IMR-90 (cell line): ENCODE results near the gene KLF8. TPM values are rescaled to one million over a fixed set of nuclear protein-coding genes. Genes with fewer than 3 reads are reported as not detected.

Experiments used
- ATAC-seq: fragments of 200-7000 bp; cut with Tn5 transposase; 2 replicates; pipeline ENCODE4 v1.9.1; 2020; ENCODE audit warnings: low read depth, mild to moderate bottlenecking, moderate library complexity
- BruUV-seq: library from RNA; stranded (reverse); fragments of 400-500 nt; replicated peaks from 2 replicates; lab custom pipeline; 2021; lab: Mats Ljungman, UMichigan
- CTCF ChIA-PET: fragments of 300-600 bp; formaldehyde crosslinking; extraction: SDS; loops from one replicate; lab custom pipeline; 2021; ENCODE audit warnings: antibody characterized with exemption; lab: Yijun Ruan, JAX
- POLR2A ChIA-PET: fragments of 300-600 bp; sonication (Branson Sonifier 250); formaldehyde crosslinking; loops from one replicate; lab custom pipeline; 2022; ENCODE audit warnings: antibody characterized with exemption; ENCODE audit not compliant: unreplicated experiment; lab: Charles Lee
- DNase-seq: peaks from one replicate; pipeline ENCODE4 v3.0.0; 2013
- H2AFZ ChIP-seq: replicated peaks from 2 replicates; pipeline ENCODE3; 2013; ENCODE audit warnings: low read length, mild to moderate bottlenecking; ENCODE audit not compliant: poor library complexity
- H2AK5ac ChIP-seq: 2 replicates; pipeline ENCODE4 v1.6.1; 2013; ENCODE audit warnings: low read depth, low read length, inconsistent platforms
- H2AK9ac ChIP-seq: replicated peaks from 2 replicates; pipeline ENCODE3; 2013; ENCODE audit warnings: mild to moderate bottlenecking, low read depth, low read length, moderate library complexity; ENCODE audit not compliant: poor library complexity
- H2BK120ac ChIP-seq: 2 replicates; pipeline ENCODE4 v1.6.1; 2013; ENCODE audit warnings: low read depth, low read length, inconsistent platforms
- H2BK15ac ChIP-seq: 3 replicates; pipeline ENCODE4 v1.6.1; 2013; ENCODE audit warnings: low read depth, low read length, inconsistent platforms
- H2BK20ac ChIP-seq: 2 replicates; pipeline ENCODE4 v1.6.1; 2013; ENCODE audit warnings: low read depth, mild to moderate bottlenecking, inconsistent platforms, low read length, moderate library complexity
- H2BK5ac ChIP-seq: 2 replicates; pipeline ENCODE4 v1.6.1; 2013; ENCODE audit warnings: mild to moderate bottlenecking, low read depth, low read length, inconsistent platforms; ENCODE audit not compliant: poor library complexity, severe bottlenecking
- H3K14ac ChIP-seq: replicated peaks from 2 replicates; pipeline ENCODE4 v1.6.1; 2013; ENCODE audit warnings: low read depth, low read length, inconsistent platforms
- H3K18ac ChIP-seq: 2 replicates; pipeline ENCODE4 v1.6.1; 2013; ENCODE audit warnings: low read depth, low read length, control low read depth
- H3K23ac ChIP-seq: 2 replicates; pipeline ENCODE4 v1.6.1; 2013; ENCODE audit warnings: low read depth, low read length, inconsistent platforms
- H3K27ac ChIP-seq: 2 replicates; pipeline ENCODE4 v1.5.1; 2013; ENCODE audit warnings: mild to moderate bottlenecking, control low read depth, low read length; ENCODE audit not compliant: insufficient read depth
- H3K27me3 ChIP-seq: 2 replicates; pipeline ENCODE4 v1.6.1; 2013; ENCODE audit warnings: low read length; ENCODE audit not compliant: control insufficient read depth, insufficient read depth
- H3K36me3 ChIP-seq: 2 replicates; pipeline ENCODE4 v1.6.1; 2013; ENCODE audit warnings: low read length, mixed read lengths; ENCODE audit not compliant: control insufficient read depth, insufficient read depth
- H3K4ac ChIP-seq: 2 replicates; pipeline ENCODE4 v1.6.1; 2013; ENCODE audit warnings: low read depth, low read length, inconsistent platforms
- H3K4me1 ChIP-seq: 2 replicates; pipeline ENCODE4 v1.6.1; 2013; ENCODE audit warnings: low read length, mixed read lengths; ENCODE audit not compliant: control insufficient read depth, insufficient read depth
- H3K4me2 ChIP-seq: 2 replicates; pipeline ENCODE4 v1.6.1; 2013; ENCODE audit warnings: low read depth, mild to moderate bottlenecking, control low read depth, low read length, moderate library complexity
- H3K4me3 ChIP-seq: 2 replicates; pipeline ENCODE4 v1.5.1; 2013; ENCODE audit warnings: low read depth, mild to moderate bottlenecking, control low read depth, low read length, moderate library complexity; ENCODE audit not compliant: insufficient read depth
- H3K56ac ChIP-seq: 2 replicates; pipeline ENCODE4 v1.6.1; 2013; ENCODE audit warnings: low read length, inconsistent platforms; ENCODE audit not compliant: insufficient read depth; ENCODE audit errors: extremely low read depth
- H3K79me1 ChIP-seq, 2 experiments: 2 replicates each; pipeline ENCODE4 v1.6.1; 2013; ENCODE audit warnings: low read length in 2 of 2, inconsistent platforms in 1 of 2, low read depth in 1 of 2
- H3K9ac ChIP-seq: 2 replicates; pipeline ENCODE4 v1.6.1; 2013; ENCODE audit warnings: low read depth, low read length, control low read depth
- H3K9me1 ChIP-seq: 2 replicates; pipeline ENCODE4 v1.6.1; 2013; ENCODE audit warnings: low read length, inconsistent platforms; ENCODE audit not compliant: insufficient read depth
- H3K9me3 ChIP-seq: 2 replicates; pipeline ENCODE4 v1.6.1; 2013; ENCODE audit warnings: low read length; ENCODE audit not compliant: control insufficient read depth, insufficient read depth
- H4K20me1 ChIP-seq: 2 replicates; pipeline ENCODE4 v1.6.1; 2013; ENCODE audit warnings: low read length, inconsistent platforms; ENCODE audit not compliant: insufficient read depth
- H4K5ac ChIP-seq: 2 replicates; pipeline ENCODE4 v1.6.1; 2013; ENCODE audit warnings: mild to moderate bottlenecking, low read depth, low read length, control low read depth
- H4K8ac ChIP-seq, 2 experiments: 2 replicates each; pipeline ENCODE4 v1.6.1; 2013; ENCODE audit warnings: low read depth in 2 of 2, low read length in 2 of 2, control low read depth in 1 of 2, inconsistent platforms in 1 of 2
- H4K91ac ChIP-seq: 2 replicates; pipeline ENCODE4 v1.6.1; 2013; ENCODE audit warnings: low read depth, low read length, inconsistent platforms; ENCODE audit not compliant: insufficient read depth
- BHLHE40 ChIP-seq: fragments of 150-350 bp; IDR thresholded peaks from 2 replicates; pipeline ENCODE4 v1.6.1; 2016; ENCODE audit warnings: mild to moderate bottlenecking, low read depth, low read length
- CEBPB ChIP-seq: IDR thresholded peaks from 2 replicates; pipeline ENCODE4 v1.6.1; 2012; ENCODE audit warnings: low read depth, low read length, improper control_type of control experiment
- CHD1 ChIP-seq: IDR thresholded peaks from 2 replicates; pipeline ENCODE4 v1.6.1; 2012; ENCODE audit warnings: low read depth, low read length, improper control_type of control experiment
- ELK1 ChIP-seq: fragments of 150-350 bp; IDR thresholded peaks from 2 replicates; pipeline ENCODE4 v1.6.1; 2016; ENCODE audit warnings: low read depth, mild to moderate bottlenecking, low read length, moderate library complexity, borderline replicate concordance
- MAFK ChIP-seq: IDR thresholded peaks from 2 replicates; pipeline ENCODE4 v1.6.1; 2012; ENCODE audit warnings: low read depth, low read length, improper control_type of control experiment
- MXI1 ChIP-seq: IDR thresholded peaks from 2 replicates; pipeline ENCODE4 v1.6.1; 2012; ENCODE audit warnings: low read depth, mild to moderate bottlenecking, low read length, moderate library complexity, borderline replicate concordance
- NFE2L2 ChIP-seq: fragments of 150-350 bp; IDR thresholded peaks from 2 replicates; pipeline ENCODE4 v1.6.1; 2016; ENCODE audit warnings: low read depth, mild to moderate bottlenecking, low read length
- POLR2A ChIP-seq: IDR thresholded peaks from 2 replicates; pipeline ENCODE4 v1.6.1; 2012; ENCODE audit warnings: mild to moderate bottlenecking, low read depth, low read length
- RAD21 ChIP-seq: IDR thresholded peaks from 2 replicates; pipeline ENCODE4 v1.6.1; 2012; ENCODE audit warnings: low read length, improper control_type of control experiment
- RFX5 ChIP-seq: IDR thresholded peaks from 2 replicates; pipeline ENCODE4 v1.8.0; 2012; ENCODE audit warnings: low read depth, mild to moderate bottlenecking, low read length, moderate library complexity
- SMC3 ChIP-seq: fragments of 150-350 bp; IDR thresholded peaks from 2 replicates; pipeline ENCODE4 v1.6.1; 2016; ENCODE audit warnings: low read depth, mild to moderate bottlenecking, antibody characterized with exemption, low read length, moderate library complexity
- USF2 ChIP-seq: fragments of 150-350 bp; IDR thresholded peaks from 2 replicates; pipeline ENCODE4 v1.6.1; 2017; ENCODE audit warnings: mild to moderate bottlenecking, antibody characterized with exemption, low read length, low read depth
- WGBS, 2 experiments: methylation state at CpG; one replicate each; pipeline versions ENCODE4 v1.1.5 to v1.1.7; 2013; ENCODE audit warnings: missing lambda C conversion rate in 2 of 2; ENCODE audit not compliant: insufficient read length in 1 of 2; ENCODE audit errors: extremely low coverage in 2 of 2; 5-methylcytosine and 5-hydroxymethylcytosine counted together
- dilution Hi-C: fragments of 300-500 bp; cut with HindIII; formaldehyde crosslinking; loops from one replicate; pipeline ENCODE4 v1.14.3; 2018; ENCODE audit warnings: low sequenced_read_pairs; ENCODE audit not compliant: unreplicated experiment
- in situ Hi-C: fragments of 300-500 bp; cut with MboI; formaldehyde crosslinking; loops from 3 replicates; pipeline ENCODE4 v1.14.3; 2019; ENCODE audit warnings: low sequenced_read_pairs, inconsistent platforms, mixed read lengths
- intact Hi-C: fragments of 100-400 bp; cut with micrococcal nuclease; formaldehyde crosslinking; loops from 2 replicates; pipeline ENCODE4 v1.10.0; 2022
- polyA plus RNA-seq, 3 experiments: library from polyadenylated mRNA; depleted of rRNA; stranded (reverse); fragments of >200 nt; gene quantifications; 2 replicates each; pipeline ENCODE4 v1.2.3, GENCODE V29; 2012; ENCODE audit warnings: low replicate concordance in 1 of 3
- total RNA-seq: library from RNA; depleted of rRNA; stranded (reverse); fragments of >200 nt; gene quantifications from 2 replicates; pipeline ENCODE4 v1.2.3, GENCODE V29; 2012

Gene KLF8
- total and polyA plus RNA-seq, 2 of the 4 experiments (the other 2 are of a cell fraction) = 0.07 TPM; not detected in 1

GRCh38 chrX:56219700-56220099 lies 12.5 kb upstream of the KLF8 start:
- Histone ChIP-seq H3K9me1 (no peaks in the 10 kb centered on the region), H2AK9ac (no peak overlapping the region), H4K91ac (no peak overlapping the region), H3K18ac (no peak overlapping the region), H2BK15ac (no peak overlapping the region), H4K5ac (no peak overlapping the region), H3K27ac (no peak overlapping the region), H3K4ac (no peak overlapping the region), H4K8ac (no peak overlapping the region), H3K56ac (no peak overlapping the region), H3K27me3 (no peaks in the 10 kb centered on the region), H3K9ac (no peak overlapping the region), H2AFZ (no peak overlapping the region), H3K36me3 (no peaks in the 10 kb centered on the region), H3K4me1 (no peaks in the 10 kb centered on the region), H2BK120ac (no peak overlapping the region), H3K23ac (no peak overlapping the region), H2BK5ac (no peak overlapping the region), H2BK20ac (no peak overlapping the region), H3K14ac (no peak overlapping the region), H2AK5ac (no peak overlapping the region), H3K9me3 (0 out of 2 replicates have a peak, but pooled peaks cover 2% of the 10 kb centered on the region), H3K4me3 (no peak overlapping the region), H3K79me1 (no peaks in the 10 kb centered on the region), H3K4me2 (no peak overlapping the region), H4K20me1 (no peaks in the 10 kb centered on the region)
- POLR2A ChIA-PET = no interaction called here
- in situ Hi-C loops = no loop called here
- TF ChIP-seq BHLHE40 (no peak), CHD1 (no peak), RAD21 (no peak), POLR2A (no peak), RFX5 (no peak), MXI1 (no peak), USF2 (no peak), NFE2L2 (no peak), ELK1 (no peak), MAFK (no peak), CEBPB (no peak), SMC3 (no peak)
- dilution Hi-C loops = no loop called here
- CTCF ChIA-PET = no interaction called here
- ATAC-seq (no peak), DNase-seq (no peak)
- BruUV-seq = no TSS peak
- intact Hi-C loops = no loop called here
- no CpG with 5 or more reads among the region's 4 CpGs for WGBS, 2 experiments
